HuH-7.5 (cell line): Measurements from ENCODE around the gene BAG1.
A peak's percentile ranks its signal among the peaks of the same experiment; 100 is the strongest.

ENCODE experiments used
- DNase-seq: peaks from one replicate; pipeline ENCODE4 v3.0.0; 2011; ENCODE audit warnings: low spot score

Gene BAG1

GRCh38 chr9:33264473-33265177 is at the start of gene BAG1, which contains the start of gene CHMP5:
Gene BAG1, minus strand, starts transcription at chr9:33264708.
Gene CHMP5, plus strand, starts transcription at chr9:33265049. Its CDS starts 30 bp downstream, at chr9:33265079.
- peak; percentile 84 for DNase-seq

GRCh38 chr9:33311953-33312352 is 47.4 kb upstream of the BAG1 start:
- no peak for DNase-seq

- DNase-seq: no peak
Observed at GRCh38 chr9:33310748-33311147, 46.2 kb upstream of the BAG1 start.

- no peak for DNase-seq
Observed at GRCh38 chr9:33309903-33310302, 45.4 kb upstream of the BAG1 start.

- DNase-seq: no peak
Observed at GRCh38 chr9:33307067-33307466, 42.6 kb upstream of the BAG1 start.

GRCh38 chr9:33306037-33306436 is 41.5 kb upstream of the BAG1 start:
- no peak for DNase-seq

- DNase-seq: no peak
Observed at GRCh38 chr9:33304362-33304761, 39.9 kb upstream of the BAG1 start.

GRCh38 chr9:33300546-33300945 is 36.0 kb upstream of the BAG1 start:
- no peak for DNase-seq

GRCh38 chr9:33297432-33297831 is 32.9 kb upstream of the BAG1 start:
- no peak for DNase-seq

GRCh38 chr9:33295571-33295970 is 31.1 kb upstream of the BAG1 start:
- no peak for DNase-seq

- no peak for DNase-seq
Observed at GRCh38 chr9:33294670-33295432, 30.3 kb upstream of the BAG1 start.

- DNase-seq: no peak
Observed at GRCh38 chr9:33293782-33294181, 29.3 kb upstream of the BAG1 start.

- DNase-seq: no peak
Observed at GRCh38 chr9:33291901-33292300, 27.4 kb upstream of the BAG1 start.

GRCh38 chr9:33291031-33291397 is 26.5 kb upstream of the BAG1 start:
- DNase-seq: no peak

GRCh38 chr9:33290247-33291030 is 25.9 kb upstream of the BAG1 start, which contains the start of gene NFX1:
Gene NFX1, plus strand, starts transcription at chr9:33290516. Its CDS starts 57 bp downstream, at chr9:33290573.
- DNase-seq: peak; percentile 72

GRCh38 chr9:33289936-33290246 is 25.4 kb upstream of the BAG1 start:
- DNase-seq: no peak

GRCh38 chr9:33289496-33289895 is 25.0 kb upstream of the BAG1 start:
- no peak for DNase-seq

GRCh38 chr9:33288828-33289483 is 24.4 kb upstream of the BAG1 start:
- DNase-seq: no peak

- no peak for DNase-seq
Observed at GRCh38 chr9:33288235-33288634, 23.7 kb upstream of the BAG1 start.

- DNase-seq: peak; percentile 33
Observed at GRCh38 chr9:33287087-33287490, 22.6 kb upstream of the BAG1 start.

- no peak for DNase-seq
Observed at GRCh38 chr9:33285502-33285901, 21.0 kb upstream of the BAG1 start.

- no peak for DNase-seq
Observed at GRCh38 chr9:33277484-33277883, 13.0 kb upstream of the BAG1 start.
